ENCODE results near the gene PPP1R12B.

GRCh38 chr1:202568826-202569225 lies 220.3 kb downstream of the PPP1R12B start:
- TF ChIP-seq CTCF (IDR thresholded peaks at IDR 0.05) (no peak), POLR2A (IDR thresholded peaks at IDR 0.05) (no peak)
